ENCODE data around the gene ADAMTS14.
A peak's percentile ranks its signal among the peaks of the same experiment; 100 is the strongest.

ADAMTS14 gene

DNA sequence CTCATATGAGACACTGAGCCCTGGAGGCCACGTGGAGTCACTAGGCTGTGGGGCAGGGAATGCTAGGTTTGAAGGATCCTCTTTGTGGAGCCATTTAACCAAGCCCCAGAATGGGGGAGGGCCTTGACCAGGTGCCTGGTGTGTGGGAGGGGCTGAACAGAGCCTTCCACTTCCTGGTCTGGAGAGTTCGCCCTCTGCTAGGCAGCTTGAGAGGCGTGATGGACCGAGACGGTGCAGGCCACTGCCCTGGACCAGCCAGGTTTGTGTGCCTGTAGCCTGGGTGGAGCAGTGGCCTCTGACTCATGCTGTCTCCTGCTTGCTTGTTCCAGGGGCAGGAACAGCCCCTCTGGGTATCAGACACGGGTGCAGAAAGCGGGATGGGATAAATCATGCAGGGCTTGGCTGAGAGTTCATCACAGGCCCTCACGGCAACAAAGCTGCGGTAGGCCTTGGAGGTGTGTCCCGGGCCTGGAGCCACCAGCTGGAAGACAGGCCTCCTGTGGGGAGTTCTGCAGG is 27.4 kb downstream of the ADAMTS14 start:
- DNase-seq (ENCODE audit: low read depth): peak; percentile 47
- H3K4me3 ChIP-seq (ENCODE audit: low read depth, low read length): no peak overlapping the region
- TF ChIP-seq, protein P1, sequence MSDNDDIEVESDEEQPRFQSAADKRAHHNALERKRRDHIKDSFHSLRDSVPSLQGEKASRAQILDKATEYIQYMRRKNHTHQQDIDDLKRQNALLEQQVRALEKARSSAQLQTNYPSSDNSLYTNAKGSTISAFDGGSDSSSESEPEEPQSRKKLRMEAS (IDR thresholded peaks at IDR 0.05; ENCODE audit: low read depth, low read length): peak; percentile 30; the same call in 1 of the 2 replicates
- TF ChIP-seq, protein P2, sequence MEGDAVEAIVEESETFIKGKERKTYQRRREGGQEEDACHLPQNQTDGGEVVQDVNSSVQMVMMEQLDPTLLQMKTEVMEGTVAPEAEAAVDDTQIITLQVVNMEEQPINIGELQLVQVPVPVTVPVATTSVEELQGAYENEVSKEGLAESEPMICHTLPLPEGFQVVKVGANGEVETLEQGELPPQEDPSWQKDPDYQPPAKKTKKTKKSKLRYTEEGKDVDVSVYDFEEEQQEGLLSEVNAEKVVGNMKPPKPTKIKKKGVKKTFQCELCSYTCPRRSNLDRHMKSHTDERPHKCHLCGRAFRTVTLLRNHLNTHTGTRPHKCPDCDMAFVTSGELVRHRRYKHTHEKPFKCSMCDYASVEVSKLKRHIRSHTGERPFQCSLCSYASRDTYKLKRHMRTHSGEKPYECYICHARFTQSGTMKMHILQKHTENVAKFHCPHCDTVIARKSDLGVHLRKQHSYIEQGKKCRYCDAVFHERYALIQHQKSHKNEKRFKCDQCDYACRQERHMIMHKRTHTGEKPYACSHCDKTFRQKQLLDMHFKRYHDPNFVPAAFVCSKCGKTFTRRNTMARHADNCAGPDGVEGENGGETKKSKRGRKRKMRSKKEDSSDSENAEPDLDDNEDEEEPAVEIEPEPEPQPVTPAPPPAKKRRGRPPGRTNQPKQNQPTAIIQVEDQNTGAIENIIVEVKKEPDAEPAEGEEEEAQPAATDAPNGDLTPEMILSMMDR (IDR thresholded peaks at IDR 0.05; ENCODE audit: low read depth, low read length): no peak

DNA sequence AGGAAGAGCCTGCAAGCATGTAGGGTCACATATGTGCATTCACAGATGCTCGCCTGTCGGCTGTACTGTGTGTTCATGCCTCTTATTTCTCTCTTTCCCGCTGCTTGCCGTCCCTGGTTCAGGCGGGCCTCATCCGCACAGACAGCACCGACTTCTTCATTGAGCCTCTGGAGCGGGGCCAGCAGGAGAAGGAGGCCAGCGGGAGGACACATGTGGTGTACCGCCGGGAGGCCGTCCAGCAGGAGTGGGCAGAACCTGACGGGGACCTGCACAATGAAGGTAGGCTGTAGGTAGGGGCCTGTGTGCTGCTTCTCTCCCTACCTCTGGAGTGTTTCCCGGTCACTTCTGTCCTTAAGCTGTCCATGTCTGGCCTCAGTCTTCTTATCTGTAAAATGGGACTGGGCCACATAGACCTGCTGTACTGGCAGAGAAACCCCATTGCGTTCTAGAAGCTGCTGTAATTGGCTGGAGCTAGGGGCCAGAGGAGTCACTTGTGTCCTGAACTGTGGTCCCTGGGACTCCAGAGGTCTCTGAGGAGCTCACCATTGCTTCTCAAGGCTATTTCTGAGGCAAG is 30.0 kb downstream of the ADAMTS14 start:
- H3K4me3 ChIP-seq (ENCODE audit: low read depth, low read length): no peak overlapping the region
- TF ChIP-seq MYC (IDR thresholded peaks at IDR 0.05; ENCODE audit: low read depth, low read length): no peak
- TF ChIP-seq, protein P2 (IDR thresholded peaks at IDR 0.05; ENCODE audit: low read depth, low read length): no peak
- TF ChIP-seq, protein P1 (IDR thresholded peaks at IDR 0.05; ENCODE audit: low read depth, low read length): no peak
- DNase-seq (ENCODE audit: low read depth): no peak

DNA sequence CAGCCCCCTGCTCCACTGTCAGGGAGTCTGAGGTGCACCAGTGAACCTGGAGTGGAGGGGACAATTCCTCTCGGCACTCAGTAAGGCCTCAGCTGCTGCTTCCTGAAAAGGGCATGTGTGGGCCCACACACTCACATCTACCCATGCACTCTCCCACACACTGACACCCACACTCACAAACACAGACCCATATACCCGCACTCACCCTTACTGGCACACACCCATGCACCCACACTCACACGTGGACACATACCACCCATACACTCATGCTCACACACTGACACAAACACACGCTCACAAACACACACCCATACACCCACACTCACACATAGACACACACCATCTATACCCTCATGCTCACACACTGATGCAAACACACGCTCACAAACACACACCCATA is 31.9 kb downstream of the ADAMTS14 start:
- H3K4me3 ChIP-seq (ENCODE audit: low read depth, low read length): no peak overlapping the region
- no peak for DNase-seq (ENCODE audit: low read depth)
- no peak for TF ChIP-seq POLR2A (IDR thresholded peaks at IDR 0.05; ENCODE audit: extremely low read depth, insufficient read length)
- TF ChIP-seq, protein P2 (IDR thresholded peaks at IDR 0.05; ENCODE audit: low read depth, low read length): no peak
- TF ChIP-seq, protein P1 (IDR thresholded peaks at IDR 0.05; ENCODE audit: low read depth, low read length): no peak
- TF ChIP-seq MYC (IDR thresholded peaks at IDR 0.05; ENCODE audit: low read depth, low read length): no peak

DNA sequence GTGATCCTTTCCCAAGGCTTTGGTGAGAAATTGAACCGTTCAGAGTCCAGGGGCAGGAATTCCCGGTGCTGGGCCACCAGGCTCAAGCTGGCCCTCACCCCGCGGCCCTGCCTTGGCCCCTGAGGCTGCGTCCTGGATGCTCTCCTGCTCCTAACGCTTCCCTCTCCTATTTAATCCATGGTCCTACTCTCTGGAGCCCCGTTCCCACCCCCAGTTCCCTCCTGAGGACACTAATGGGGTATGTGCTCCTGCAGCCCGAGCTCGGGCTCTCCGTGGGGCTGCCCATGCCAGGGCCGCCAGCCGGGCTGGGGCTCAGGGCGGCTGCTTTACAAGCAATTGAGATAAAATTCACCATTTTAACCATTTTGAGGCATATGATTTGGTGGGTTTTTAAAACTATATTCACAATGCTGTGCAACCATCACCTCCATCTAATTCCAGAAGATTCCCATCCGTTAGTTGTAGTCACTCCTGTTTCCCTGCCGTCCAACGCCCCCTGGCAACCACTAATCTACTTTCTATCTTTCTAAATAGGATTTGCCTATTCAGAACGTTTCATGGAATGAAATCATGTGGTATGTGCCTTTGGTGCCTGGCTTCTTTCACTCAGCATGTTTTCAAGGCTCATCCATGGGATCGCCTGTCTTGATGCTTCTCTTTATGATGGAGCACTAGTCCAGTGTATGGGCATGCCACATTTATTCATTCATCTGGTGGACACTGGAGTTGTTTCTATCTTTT is 33.0 kb downstream of the ADAMTS14 start:
- no peak for DNase-seq (ENCODE audit: low read depth)
- TF ChIP-seq, protein P2 (IDR thresholded peaks at IDR 0.05; ENCODE audit: low read depth, low read length): no peak
- TF ChIP-seq, protein P1 (IDR thresholded peaks at IDR 0.05; ENCODE audit: low read depth, low read length): no peak
- TF ChIP-seq MYC (IDR thresholded peaks at IDR 0.05; ENCODE audit: low read depth, low read length) (no peak), POLR2A (IDR thresholded peaks at IDR 0.05; ENCODE audit: extremely low read depth, insufficient read length) (no peak)

DNA sequence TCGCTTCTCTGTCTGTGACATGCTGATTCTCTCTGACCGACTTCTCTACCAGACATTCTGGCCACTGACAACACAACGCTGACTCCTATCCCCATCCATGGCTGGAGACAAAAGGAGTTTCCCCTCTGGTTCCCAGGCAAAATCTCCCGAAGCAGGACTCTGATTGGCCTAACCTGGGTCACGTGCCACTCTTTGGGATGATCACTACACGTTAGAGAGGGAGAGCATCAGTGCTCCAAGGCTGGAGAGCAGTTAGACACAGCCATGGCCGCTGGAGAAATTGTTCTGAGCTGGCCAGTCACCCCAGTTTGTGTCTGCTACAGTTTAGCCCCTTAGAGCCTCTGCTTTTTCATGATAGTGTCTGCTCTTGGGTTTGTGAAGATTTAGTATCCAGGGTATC is 38.9 kb downstream of the ADAMTS14 start:
- DNase-seq (ENCODE audit: low read depth): no peak
- TF ChIP-seq MYC (IDR thresholded peaks at IDR 0.05; ENCODE audit: low read depth, low read length) (no peak), POLR2A (IDR thresholded peaks at IDR 0.05; ENCODE audit: extremely low read depth, insufficient read length) (no peak)
- TF ChIP-seq, protein P2 (IDR thresholded peaks at IDR 0.05; ENCODE audit: low read depth, low read length): no peak
- TF ChIP-seq, protein P1 (IDR thresholded peaks at IDR 0.05; ENCODE audit: low read depth, low read length): no peak

More for the DNA sequence above, 33.0 kb downstream of the ADAMTS14 start:
- no peak overlapping the region for H3K4me3 ChIP-seq (ENCODE audit: low read depth, low read length)

More for the DNA sequence above, 38.9 kb downstream of the ADAMTS14 start:
- no peak overlapping the region for H3K4me3 ChIP-seq (ENCODE audit: low read depth, low read length)

Data from NB4 (cell line).